Mesenchymal stem cell (in vitro differentiated cells and primary cell): Measurements from ENCODE around the gene TTBK1.
A peak's percentile ranks its signal among the peaks of the same experiment; 100 is the strongest.

Experiments used
- DNase-seq: peaks from one replicate; pipeline ENCODE4 v3.0.0-alpha.2; 2013
- H2AFZ ChIP-seq: one replicate; pipeline ENCODE4 v1.6.1; 2013; ENCODE audit warnings: low read depth, mild to moderate bottlenecking, control low read depth, inconsistent platforms, low read length, moderate library complexity
- H2AK5ac ChIP-seq: 2 replicates; pipeline ENCODE4 v1.6.1; 2013; ENCODE audit warnings: low read length, moderate library complexity, mild to moderate bottlenecking, inconsistent platforms; ENCODE audit not compliant: severe bottlenecking
- H2BK120ac ChIP-seq: one replicate; pipeline ENCODE4 v1.6.1; 2013; ENCODE audit warnings: low read depth, mild to moderate bottlenecking, inconsistent platforms, low read length, moderate library complexity
- H2BK12ac ChIP-seq, 2 experiments: one replicate each; pipeline ENCODE4 v1.6.1; 2013; ENCODE audit warnings: inconsistent platforms in 2 of 2, low read length in 2 of 2, mild to moderate bottlenecking in 2 of 2, moderate library complexity in 2 of 2, control low read depth in 1 of 2
- H2BK15ac ChIP-seq: one replicate; pipeline ENCODE4 v1.6.1; 2013; ENCODE audit warnings: mild to moderate bottlenecking, low read depth, inconsistent platforms; ENCODE audit not compliant: poor library complexity, severe bottlenecking
- H2BK5ac ChIP-seq: 2 replicates; pipeline ENCODE4 v1.6.1; 2013; ENCODE audit warnings: low read depth, mild to moderate bottlenecking, low read length, control low read depth, inconsistent platforms; ENCODE audit not compliant: poor library complexity, severe bottlenecking
- H3K14ac ChIP-seq, 2 experiments: one replicate each; pipeline ENCODE4 v1.6.1; 2013; ENCODE audit warnings: inconsistent platforms in 2 of 2, low read length in 2 of 2, control low read depth in 1 of 2, mild to moderate bottlenecking in 1 of 2, moderate library complexity in 1 of 2
- H3K18ac ChIP-seq, 2 experiments: one replicate each; pipeline ENCODE4 v1.6.1; 2013; ENCODE audit warnings: inconsistent platforms in 2 of 2, low read length in 2 of 2, control low read depth in 1 of 2, low read depth in 1 of 2, mild to moderate bottlenecking in 1 of 2
- H3K23ac ChIP-seq, 2 experiments: one replicate each; pipeline ENCODE4 v1.6.1; 2013; ENCODE audit warnings: inconsistent platforms in 2 of 2, low read length in 2 of 2, mild to moderate bottlenecking in 2 of 2, moderate library complexity in 2 of 2, control low read depth in 1 of 2
- H3K27ac ChIP-seq: 2 replicates; pipeline ENCODE4 v1.5.1; 2013; ENCODE audit warnings: mild to moderate bottlenecking, moderate library complexity, low read length, control low read depth, inconsistent platforms; ENCODE audit not compliant: poor library complexity, severe bottlenecking
- H3K27me3 ChIP-seq, 2 experiments: 2 replicates each; pipeline versions ENCODE4 v1.6.1 to v1.7.0; 2013; ENCODE audit warnings: low read length in 2 of 2, mild to moderate bottlenecking in 2 of 2, moderate library complexity in 2 of 2, control low read depth in 1 of 2, inconsistent platforms in 1 of 2; ENCODE audit not compliant: control insufficient read depth in 1 of 2, insufficient read depth in 1 of 2
- H3K36me3 ChIP-seq, 2 experiments: 2 replicates each; pipeline versions ENCODE4 v1.6.1 to v1.7.0; 2013; ENCODE audit warnings: low read length in 2 of 2, control low read depth in 1 of 2, inconsistent platforms in 1 of 2, low read depth in 1 of 2, mild to moderate bottlenecking in 1 of 2; ENCODE audit not compliant: insufficient read depth in 2 of 2, control insufficient read depth in 1 of 2
- H3K4ac ChIP-seq, 2 experiments: one replicate each; pipeline ENCODE4 v1.6.1; 2013; ENCODE audit warnings: inconsistent platforms in 2 of 2, low read length in 2 of 2, mild to moderate bottlenecking in 2 of 2, moderate library complexity in 2 of 2, control low read depth in 1 of 2, low read depth in 1 of 2
- H3K4me1 ChIP-seq: 2 replicates; pipeline ENCODE4 v1.6.1; 2013; ENCODE audit warnings: low read depth, low read length, control low read depth; ENCODE audit not compliant: control insufficient read depth, insufficient read depth
- H3K4me2 ChIP-seq: 2 replicates; pipeline ENCODE4 v1.6.1; 2013; ENCODE audit warnings: low read length, mild to moderate bottlenecking, inconsistent platforms; ENCODE audit not compliant: poor library complexity, severe bottlenecking
- H3K4me3 ChIP-seq, 2 experiments: 2 replicates each; pipeline versions ENCODE4 v1.5.1 to v1.7.0; 2013; ENCODE audit warnings: low read length in 2 of 2, mild to moderate bottlenecking in 2 of 2, control low read depth in 1 of 2, low read depth in 1 of 2; ENCODE audit not compliant: insufficient read depth in 1 of 2
- H3K79me1 ChIP-seq: replicated peaks from 2 replicates; pipeline ENCODE4 v1.6.1; 2013; ENCODE audit warnings: mild to moderate bottlenecking, control low read depth, low read length, inconsistent platforms; ENCODE audit not compliant: poor library complexity, severe bottlenecking
- H3K9ac ChIP-seq: 2 replicates; pipeline ENCODE4 v1.7.0; 2013; ENCODE audit warnings: mild to moderate bottlenecking, low read length, moderate library complexity
- H3K9me3 ChIP-seq: 2 replicates; pipeline ENCODE4 v1.7.0; 2013; ENCODE audit warnings: mild to moderate bottlenecking, low read length; ENCODE audit not compliant: control insufficient read depth
- H4K8ac ChIP-seq: one replicate; pipeline ENCODE4 v1.6.1; 2013; ENCODE audit warnings: inconsistent platforms, mild to moderate bottlenecking, low read length, moderate library complexity
- H4K91ac ChIP-seq: one replicate; pipeline ENCODE4 v1.6.1; 2013; ENCODE audit warnings: mild to moderate bottlenecking, low read length, inconsistent platforms
- WGBS: methylation state at CpG from one replicate; pipeline ENCODE4 v1.1.7; 2013; ENCODE audit warnings: mixed read lengths; 5-methylcytosine and 5-hydroxymethylcytosine counted together

The TTBK1 gene

GRCh38 chr6:43262780-43263313 is 19.6 kb downstream of the TTBK1 start:
- Histone ChIP-seq H3K9me3 (no peaks in the 10 kb centered on the region), H3K23ac (no peak overlapping the region), H3K4me1 (no peaks in the 10 kb centered on the region), H2AK5ac (no peak overlapping the region), H3K27ac (no peak overlapping the region), H3K14ac (no peak overlapping the region), H4K8ac (no peak overlapping the region), H3K36me3 (no peaks in the 10 kb centered on the region), H3K4ac (no peak overlapping the region), H3K9ac (no peak overlapping the region), H3K4me3 (no peak overlapping the region), H2AFZ (no peak overlapping the region), H3K27me3 (peaks cover 33 to 50% of the 10 kb centered on the region in 2 experiments), H3K4me2 (no peak overlapping the region), H4K91ac (peak overlapping the region; percentile 28), H2BK120ac (no peak overlapping the region), H3K18ac (no peak overlapping the region), H2BK15ac (no peak overlapping the region), H3K79me1 (no peaks in the 10 kb centered on the region), H2BK5ac (no peak overlapping the region), H2BK12ac (no peak overlapping the region)
- DNase-seq = no peak
- WGBS = 92% methylated on average over 35 of the region's 39 CpGs

DNA sequence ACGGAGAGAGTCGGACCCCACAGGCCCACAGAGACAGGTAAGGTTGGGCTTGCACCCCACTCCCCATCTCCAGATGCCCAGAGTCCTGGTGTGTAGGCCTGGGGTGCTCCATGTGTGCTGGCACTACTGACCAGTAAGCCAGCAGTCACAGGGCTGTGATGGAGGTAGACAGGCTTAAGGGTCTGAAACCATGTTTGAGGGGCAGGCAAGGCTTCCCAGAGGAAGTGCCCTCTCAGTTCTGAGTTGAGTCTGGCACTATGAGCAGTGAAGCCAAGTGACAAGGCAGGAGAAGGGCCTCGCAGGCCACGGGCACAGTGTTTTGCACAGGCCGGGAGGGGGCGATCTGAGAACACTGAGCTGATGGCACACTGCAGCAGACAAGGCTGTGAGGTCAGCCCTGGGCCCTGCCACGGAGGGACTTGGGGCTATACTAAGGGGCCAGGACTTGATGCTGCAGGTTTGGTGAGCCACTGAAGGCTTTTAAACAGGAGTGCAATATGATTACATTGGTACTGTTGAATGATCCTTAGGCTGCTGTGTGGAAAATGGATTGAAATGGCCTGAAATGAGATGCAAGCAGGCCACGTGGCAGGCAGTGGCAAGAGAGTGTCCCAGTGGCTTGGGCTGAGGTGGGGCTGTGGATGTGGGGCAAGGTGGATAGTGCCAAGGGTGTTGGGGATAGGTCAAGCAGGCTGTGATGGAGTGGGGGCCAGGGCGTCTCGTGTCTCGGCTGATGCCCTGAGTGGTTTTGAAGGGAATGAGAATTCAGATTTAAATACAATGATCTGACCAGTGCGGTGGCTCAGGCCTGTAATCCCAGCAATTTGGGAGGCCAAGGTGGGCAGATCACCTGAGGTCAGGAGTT is 20.3 kb downstream of the TTBK1 start:
- DNase-seq = peak; percentile 71
- Histone ChIP-seq H3K27me3 (peaks cover 34 to 55% of the 10 kb centered on the region in 2 experiments), H3K14ac (no peak overlapping the region), H3K9ac (no peak overlapping the region), H3K18ac (no peak overlapping the region), H3K4me1 (no peaks in the 10 kb centered on the region), H3K79me1 (no peaks in the 10 kb centered on the region), H2AFZ (no peak overlapping the region), H3K27ac (no peak overlapping the region), H3K23ac (no peak overlapping the region), H3K36me3 (no peaks in the 10 kb centered on the region), H4K8ac (peak overlapping the region; percentile 82), H2BK5ac (no peak overlapping the region), H2BK120ac (no peak overlapping the region), H3K9me3 (no peaks in the 10 kb centered on the region), H2BK12ac (peak overlapping the region in 1 of 2 experiments; percentile 46), H2BK15ac (no peak overlapping the region), H3K4ac (no peak overlapping the region), H4K91ac (no peak overlapping the region), H2AK5ac (no peak overlapping the region), H3K4me2 (no peak overlapping the region), H3K4me3 (no peak overlapping the region)
- 44% methylated on average over 11 of the region's 12 CpGs for WGBS

DNA sequence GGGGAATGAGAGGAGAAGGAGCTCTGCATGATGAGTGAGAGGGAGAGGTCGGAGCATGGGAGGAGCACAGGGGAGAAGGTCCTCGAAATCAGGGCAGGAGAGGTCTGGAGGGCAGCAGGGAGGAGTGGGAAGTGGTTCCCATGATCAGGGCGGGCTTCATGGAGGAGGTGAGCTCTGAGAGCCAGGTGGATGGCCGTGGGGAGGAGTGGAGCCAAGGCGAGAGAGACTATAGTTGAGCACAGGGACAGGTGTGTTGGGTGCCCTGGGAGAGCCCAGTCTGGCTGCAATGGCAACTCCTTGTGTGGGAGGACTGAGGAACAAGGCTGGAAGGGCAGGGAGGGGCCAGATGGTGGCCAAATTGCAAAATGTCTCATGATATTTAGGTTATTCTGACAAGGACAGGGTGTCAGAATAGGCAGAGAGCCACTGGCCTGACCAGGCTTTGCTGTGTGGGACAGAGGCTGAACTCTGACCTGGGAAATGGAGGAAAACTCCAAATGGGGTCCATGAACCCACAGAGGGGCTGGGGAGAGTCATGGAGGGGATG is 21.4 kb downstream of the TTBK1 start:
- 71% methylated on average over 5 of the region's 5 CpGs for WGBS

GRCh38 chr6:43265564-43265963 is 22.3 kb downstream of the TTBK1 start:
- WGBS = 87% methylated on average over 5 of the region's 6 CpGs
- H3K4ac ChIP-seq = no peak overlapping the region
- H2AK5ac ChIP-seq = no peak overlapping the region
- no peak overlapping the region for H3K14ac ChIP-seq
- no peaks in the 10 kb centered on the region for H3K9me3 ChIP-seq
- H3K79me1 ChIP-seq = no peaks in the 10 kb centered on the region
- no peak overlapping the region for H4K91ac ChIP-seq
- no peak overlapping the region for H3K4me2 ChIP-seq
- no peak overlapping the region for H3K4me3 ChIP-seq
- H2AFZ ChIP-seq = no peak overlapping the region
- no peak overlapping the region for H2BK12ac ChIP-seq
- H4K8ac ChIP-seq = no peak overlapping the region
- H3K27me3 ChIP-seq = peaks cover 36 to 59% of the 10 kb centered on the region in 2 experiments
- H3K9ac ChIP-seq = no peak overlapping the region
- no peak overlapping the region for H3K18ac ChIP-seq
- peaks cover 6% of the 10 kb centered on the region for H3K4me1 ChIP-seq
- H3K27ac ChIP-seq = no peak overlapping the region
- no peaks in the 10 kb centered on the region for H3K36me3 ChIP-seq
- H2BK5ac ChIP-seq = no peak overlapping the region
- H2BK120ac ChIP-seq = no peak overlapping the region
- H2BK15ac ChIP-seq = no peak overlapping the region
- H3K23ac ChIP-seq = no peak overlapping the region
- no peak for DNase-seq

More for the DNA sequence above, 21.4 kb downstream of the TTBK1 start:
- Histone ChIP-seq H2BK12ac (no peak overlapping the region), H3K79me1 (no peaks in the 10 kb centered on the region), H3K27me3 (peaks cover 37 to 60% of the 10 kb centered on the region in 2 experiments), H3K36me3 (no peaks in the 10 kb centered on the region), H2BK120ac (no peak overlapping the region), H3K9me3 (no peaks in the 10 kb centered on the region), H4K8ac (no peak overlapping the region), H3K4me3 (no peak overlapping the region), H3K4me2 (no peak overlapping the region), H2AK5ac (no peak overlapping the region), H4K91ac (no peak overlapping the region), H3K4ac (no peak overlapping the region), H3K23ac (no peak overlapping the region), H3K18ac (no peak overlapping the region), H2AFZ (no peak overlapping the region), H3K14ac (no peak overlapping the region), H2BK5ac (no peak overlapping the region), H3K9ac (no peak overlapping the region), H3K4me1 (peaks cover 5% of the 10 kb centered on the region), H2BK15ac (no peak overlapping the region), H3K27ac (no peak overlapping the region)
- DNase-seq = no peak
